Smooth muscle cell (in vitro differentiated cells): ENCODE measurements around the gene HYLS1. TPM values are rescaled to one million over a fixed set of nuclear protein-coding genes. Genes with fewer than 3 reads are reported as not detected.
"Not testable (repeated sequence)": the region's sequence is repeated elsewhere in the genome, so short reads cannot be mapped to it uniquely, and the experiment has no call there.

Experiments used
- DNase-seq: peaks from one replicate; lab custom pipeline; 2025; ENCODE audit not compliant: unreplicated experiment; lab: John Stamatoyannopoulos, UW
- H2AFZ ChIP-seq: fragments of 200-600 bp; sonication (generic); 2 replicates; pipeline ENCODE4 v1.6.0; 2016; ENCODE audit warnings: antibody characterized with exemption, low read depth, mild to moderate bottlenecking
- H3F3A ChIP-seq: fragments of 200-600 bp; sonication (generic); 2 replicates; pipeline ENCODE4 v1.6.0; 2017; ENCODE audit warnings: antibody characterized with exemption, low read depth
- H3K27ac ChIP-seq: fragments of 200-600 bp; sonication (generic); 2 replicates; pipeline ENCODE4 v1.5.1; 2016; ENCODE audit warnings: low read depth, mild to moderate bottlenecking
- H3K27me3 ChIP-seq: fragments of 200-600 bp; sonication (generic); 2 replicates; pipeline ENCODE4 v1.6.1; 2016; ENCODE audit warnings: low read depth, mild to moderate bottlenecking
- H3K36me3 ChIP-seq: fragments of 200-600 bp; sonication (generic); 2 replicates; pipeline ENCODE4 v1.5.1; 2016; ENCODE audit warnings: low read depth
- H3K4me1 ChIP-seq: fragments of 200-600 bp; sonication (generic); 2 replicates; pipeline ENCODE4 v1.5.1; 2016; ENCODE audit warnings: low read depth
- H3K4me2 ChIP-seq: fragments of 200-600 bp; sonication (generic); 2 replicates; pipeline ENCODE4 v1.6.0; 2016; ENCODE audit warnings: mild to moderate bottlenecking
- H3K4me3 ChIP-seq: fragments of 200-600 bp; sonication (generic); 2 replicates; pipeline ENCODE4 v1.5.1; 2016; ENCODE audit warnings: mild to moderate bottlenecking
- H3K79me2 ChIP-seq: fragments of 200-600 bp; sonication (generic); 2 replicates; pipeline ENCODE4 v1.6.0; 2016; ENCODE audit warnings: low read depth, mild to moderate bottlenecking
- H3K9ac ChIP-seq: fragments of 200-600 bp; sonication (generic); 2 replicates; pipeline ENCODE4 v1.6.0; 2016; ENCODE audit warnings: low read depth
- H3K9me3 ChIP-seq: fragments of 200-600 bp; sonication (generic); replicated peaks from 2 replicates; pipeline ENCODE4 v1.5.1; 2016; ENCODE audit warnings: low read depth
- H4K20me1 ChIP-seq: fragments of 200-600 bp; sonication (generic); 2 replicates; pipeline ENCODE4 v1.6.0; 2016; ENCODE audit warnings: low read depth
- CTCF ChIP-seq: fragments of 200-600 bp; sonication (generic); IDR thresholded peaks from 2 replicates; pipeline ENCODE4 v1.5.1; 2017; ENCODE audit warnings: borderline replicate concordance, mild to moderate bottlenecking, antibody characterized with exemption; ENCODE audit not compliant: insufficient read depth, poor library complexity, severe bottlenecking
- WGBS: methylation state at CpG from one replicate; pipeline ENCODE4 v1.1.7; 2016; ENCODE audit warnings: low lambda C conversion rate; 5-methylcytosine and 5-hydroxymethylcytosine counted together
- polyA plus RNA-seq: library from polyadenylated mRNA; unstranded; fragments of >200 nt; fragmentation: Nextera tagmentation; extraction: Ambion mirVana; gene quantifications from 2 replicates; pipeline ENCODE4 v1.2.1, GENCODE V29; 2016
- total RNA-seq: library from RNA; depleted of rRNA; stranded (reverse); fragments of >200 nt; gene quantifications from 2 replicates; pipeline ENCODE4 v1.2.3, GENCODE V29; 2014

Gene HYLS1
- total and polyA plus RNA-seq, 2 experiments from 2014 or later, result 4.1 to 6.4 TPM

- not testable (repeated sequence) for H3K27ac ChIP-seq, H3K4me1 ChIP-seq, H4K20me1 ChIP-seq, H2AFZ ChIP-seq, H3F3A ChIP-seq, H3K79me2 ChIP-seq, H3K4me2 ChIP-seq, H3K4me3 ChIP-seq, DNase-seq, H3K36me3 ChIP-seq, H3K9me3 ChIP-seq, H3K9ac ChIP-seq, H3K27me3 ChIP-seq
- WGBS, result 98% methylated on average over 4 of the region's 4 CpGs
These were observed 22.1 kb upstream of the HYLS1 start for GRCh38 chr11:125865354-125865753.

GRCh38 chr11:125869521-125869920 lies 17.9 kb upstream of the HYLS1 start:
- WGBS, result 90% methylated on average over 2 of the region's 2 CpGs

GRCh38 chr11:125871391-125872137 lies 15.9 kb upstream of the HYLS1 start:
- H3K4me1 ChIP-seq, result no peaks in the 10 kb centered on the region
- no peak overlapping the region for H3K4me3 ChIP-seq
- no peaks in the 10 kb centered on the region for H3K79me2 ChIP-seq
- no peak for DNase-seq
- peak; percentile 60 for TF ChIP-seq CTCF
- no peaks in the 10 kb centered on the region for H3K36me3 ChIP-seq
- no peak overlapping the region for H3K4me2 ChIP-seq
- H3F3A ChIP-seq, result no peaks in the 10 kb centered on the region
- H3K27ac ChIP-seq, result no peak overlapping the region
- 32% methylated on average over 10 of the region's 10 CpGs for WGBS
- no peak overlapping the region for H2AFZ ChIP-seq
- no peaks in the 10 kb centered on the region for H3K9me3 ChIP-seq
- H3K27me3 ChIP-seq, result no peaks in the 10 kb centered on the region
- no peak overlapping the region for H3K9ac ChIP-seq
- H4K20me1 ChIP-seq, result no peaks in the 10 kb centered on the region

More at GRCh38 chr11:125869521-125869920, 17.9 kb upstream of the HYLS1 start:
- Histone ChIP-seq H3F3A (no peaks in the 10 kb centered on the region), H3K9ac (no peak overlapping the region), H3K4me1 (no peaks in the 10 kb centered on the region), H3K4me3 (no peak overlapping the region), H3K27ac (no peak overlapping the region), H2AFZ (no peak overlapping the region), H3K36me3 (no peaks in the 10 kb centered on the region), H3K4me2 (no peak overlapping the region), H3K27me3 (no peaks in the 10 kb centered on the region), H3K79me2 (no peaks in the 10 kb centered on the region), H4K20me1 (no peaks in the 10 kb centered on the region), H3K9me3 (no peaks in the 10 kb centered on the region)
- DNase-seq, result no peak
- no peak for TF ChIP-seq CTCF

GRCh38 chr11:125872138-125872491 lies 15.4 kb upstream of the HYLS1 start:
- no peaks in the 10 kb centered on the region for H3K36me3 ChIP-seq
- H3K4me1 ChIP-seq, result no peaks in the 10 kb centered on the region
- TF ChIP-seq CTCF, result no peak
- no peak overlapping the region for H3K27ac ChIP-seq
- no peaks in the 10 kb centered on the region for H3F3A ChIP-seq
- H3K27me3 ChIP-seq, result no peaks in the 10 kb centered on the region
- H2AFZ ChIP-seq, result no peak overlapping the region
- H3K79me2 ChIP-seq, result no peaks in the 10 kb centered on the region
- no peak overlapping the region for H3K4me2 ChIP-seq
- DNase-seq, result no peak
- H4K20me1 ChIP-seq, result no peaks in the 10 kb centered on the region
- H3K9me3 ChIP-seq, result no peaks in the 10 kb centered on the region
- H3K4me3 ChIP-seq, result no peak overlapping the region
- H3K9ac ChIP-seq, result no peak overlapping the region
